Measurements from ENCODE around the gene CUX1. TPM values are rescaled to one million over a fixed set of nuclear protein-coding genes. Genes with fewer than 3 reads are reported as not detected.

The CUX1 gene
- total and polyA plus RNA-seq, 2 of the 13 experiments (the other 11 are each of a cell fraction or from before 2014, with no cell fraction given), result 13.7 to 14.9 TPM

GRCh38 chr7:102272075-102272916 lies 454.9 kb downstream of the CUX1 start (continued):
- TF ChIP-seq ZSCAN12 (CRISPR knock-in tag; IDR thresholded peaks at IDR 0.05) (no peak), NR2F2 (IDR thresholded peaks at IDR 0.05; ENCODE audit: borderline replicate concordance, low read depth) (no peak), WIZ (CRISPR knock-in tag; IDR thresholded peaks at IDR 0.05) (no peak), ZFP41 (CRISPR knock-in tag; IDR thresholded peaks at IDR 0.05; ENCODE audit: borderline replicate concordance) (no peak), TEAD3 (CRISPR knock-in tag; optimal IDR thresholded peaks at IDR 0.05; ENCODE audit: borderline replicate concordance) (peak; percentile 80), SMYD3 (CRISPR knock-in tag; IDR thresholded peaks at IDR 0.05) (no peak), ZNF234 (CRISPR knock-in tag; conservative IDR thresholded peaks at IDR 0.05) (no peak), POLR2AphosphoS5 (IDR thresholded peaks at IDR 0.05; ENCODE audit: low read depth, low read length) (no peak), KAT8 (CRISPR knock-in tag; IDR thresholded peaks at IDR 0.05) (no peak), FLYWCH1 (CRISPR knock-in tag; IDR thresholded peaks at IDR 0.05) (no peak), ZNF414 (CRISPR knock-in tag; IDR thresholded peaks at IDR 0.05) (peak; percentile 85), MAF1 (CRISPR knock-in tag; IDR thresholded peaks at IDR 0.05; ENCODE audit: borderline replicate concordance) (no peak), HOXA9 (CRISPR knock-in tag; IDR thresholded peaks at IDR 0.05; ENCODE audit: borderline replicate concordance) (no peak), NCOA2 (CRISPR knock-in tag; IDR thresholded peaks at IDR 0.05) (no peak), ZNF556 (CRISPR knock-in tag; IDR thresholded peaks at IDR 0.05; ENCODE audit: borderline replicate concordance) (peak; percentile 78), TFAP4 (IDR thresholded peaks at IDR 0.05; ENCODE audit: borderline replicate concordance, low read depth) (peak; percentile 19; the same call in 1 of the 2 replicates), MEIS1 (CRISPR knock-in tag; IDR thresholded peaks at IDR 0.05; ENCODE audit: borderline replicate concordance) (peak; percentile 65; the same call in 1 of the 2 replicates), IRX3 (CRISPR knock-in tag; IDR thresholded peaks at IDR 0.05; ENCODE audit: borderline replicate concordance, low read depth) (no peak), KMT2A (CRISPR knock-in tag; IDR thresholded peaks at IDR 0.05) (no peak), ZNF343 (CRISPR knock-in tag; IDR thresholded peaks at IDR 0.05) (0 out of 2 replicates have a peak, but pooled peaks have one; percentile 59), ZNF10 (CRISPR knock-in tag; IDR thresholded peaks at IDR 0.05; ENCODE audit: borderline replicate concordance, low read depth) (no peak), ZNF446 (CRISPR knock-in tag; IDR thresholded peaks at IDR 0.05) (no peak), ZIK1 (CRISPR knock-in tag; IDR thresholded peaks at IDR 0.05; ENCODE audit: borderline replicate concordance, low read depth) (peak; percentile 72; the same call in 1 of the 2 replicates), ZNF367 (CRISPR knock-in tag; IDR thresholded peaks at IDR 0.05; ENCODE audit: borderline replicate concordance) (no peak), GRHL1 (CRISPR knock-in tag; conservative IDR thresholded peaks at IDR 0.05) (no peak), SAP130 (CRISPR knock-in tag; IDR thresholded peaks at IDR 0.05; ENCODE audit: low read depth) (peak; percentile 72), PHF20 (CRISPR knock-in tag; IDR thresholded peaks at IDR 0.05) (no peak), KDM2A (CRISPR knock-in tag; IDR thresholded peaks at IDR 0.05; ENCODE audit: borderline replicate concordance, low read depth) (peak; percentile 72; the same call in 1 of the 2 replicates), RFX1 (IDR thresholded peaks at IDR 0.05) (no peak)
